ENCODE measurements around the gene CLEC16A.
A peak's percentile ranks its signal among the peaks of the same experiment; 100 is the strongest.

Gene CLEC16A

DNA sequence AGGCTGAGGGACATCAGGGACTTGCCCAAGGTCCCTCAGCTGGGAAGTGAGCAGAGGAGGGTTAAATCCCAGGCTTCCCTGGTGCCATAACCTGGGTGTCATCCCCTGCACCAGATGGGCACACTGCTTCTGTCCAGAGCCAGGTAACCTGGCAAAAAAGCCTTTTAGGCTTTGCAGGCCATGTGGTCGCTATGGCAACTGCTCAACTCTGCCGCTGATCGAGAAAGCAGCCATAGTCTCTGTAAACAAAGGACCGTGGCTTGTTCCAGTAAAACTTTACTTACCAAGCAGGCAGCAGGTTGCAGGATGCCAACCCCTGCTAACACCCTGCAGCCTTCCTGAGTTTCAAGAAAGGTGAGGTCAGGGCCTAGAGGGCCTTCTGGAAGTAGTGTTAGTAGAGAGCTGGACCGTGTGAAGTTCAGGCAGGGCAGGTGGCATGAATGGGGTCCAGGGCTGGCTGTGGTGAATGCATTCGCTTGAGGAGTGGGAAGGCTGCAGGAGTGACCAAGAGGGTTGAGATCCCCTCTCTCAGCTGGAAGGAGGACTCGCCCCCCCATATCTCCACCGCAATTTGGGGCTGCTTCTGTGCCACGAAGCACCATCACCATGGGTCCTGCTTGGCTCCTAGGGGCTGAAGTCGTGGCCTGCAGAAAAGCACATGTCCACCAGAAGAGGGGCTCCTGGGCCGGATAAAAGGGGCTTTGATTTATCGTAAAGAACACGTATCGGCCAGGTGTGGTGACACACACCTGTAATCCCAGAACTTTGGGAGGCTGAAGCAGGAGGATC, 220.3 kb downstream of the CLEC16A start:
- peak; percentile 28 for DNase-seq

- DNase-seq = no peak
Observed at GRCh38 chr16:11165349-11165748, 221.0 kb downstream of the CLEC16A start.

DNA sequence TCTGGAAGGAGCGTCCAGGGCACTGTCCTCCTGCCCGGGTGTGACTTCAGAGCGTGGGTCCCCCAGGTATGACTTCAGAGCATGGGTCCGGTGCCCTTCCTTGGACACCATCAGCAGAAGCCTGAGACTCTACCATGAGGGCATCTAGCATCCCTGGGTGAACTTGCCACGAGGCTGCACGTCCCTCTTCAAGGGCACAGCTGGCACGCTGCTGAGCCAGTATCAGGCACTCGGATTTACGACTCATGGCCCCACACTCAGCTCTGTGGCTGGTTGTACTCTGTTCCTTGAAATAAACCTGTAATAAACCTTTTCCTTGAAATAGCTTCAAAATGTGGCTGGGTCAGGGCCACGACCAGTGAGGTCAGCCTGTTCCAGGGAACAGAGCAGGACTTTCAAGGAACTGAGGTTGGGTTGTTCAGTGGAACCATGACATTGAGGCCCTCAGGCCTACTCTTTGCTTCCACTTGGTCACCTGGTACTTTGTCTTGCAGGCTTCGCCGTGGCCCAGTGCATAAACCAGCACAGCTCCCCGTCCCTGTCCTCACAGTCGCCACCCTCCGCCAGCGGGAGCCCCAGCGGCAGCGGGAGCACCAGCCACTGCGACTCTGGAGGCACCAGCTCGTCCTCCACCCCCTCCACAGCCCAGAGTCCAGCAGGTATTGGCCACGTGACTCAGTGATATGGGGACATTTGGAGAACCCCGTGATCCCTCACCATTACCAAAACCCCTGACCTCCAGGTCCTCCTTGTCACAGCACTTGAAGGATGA, 221.7 kb downstream of the CLEC16A start:
- no peak for DNase-seq

DNA sequence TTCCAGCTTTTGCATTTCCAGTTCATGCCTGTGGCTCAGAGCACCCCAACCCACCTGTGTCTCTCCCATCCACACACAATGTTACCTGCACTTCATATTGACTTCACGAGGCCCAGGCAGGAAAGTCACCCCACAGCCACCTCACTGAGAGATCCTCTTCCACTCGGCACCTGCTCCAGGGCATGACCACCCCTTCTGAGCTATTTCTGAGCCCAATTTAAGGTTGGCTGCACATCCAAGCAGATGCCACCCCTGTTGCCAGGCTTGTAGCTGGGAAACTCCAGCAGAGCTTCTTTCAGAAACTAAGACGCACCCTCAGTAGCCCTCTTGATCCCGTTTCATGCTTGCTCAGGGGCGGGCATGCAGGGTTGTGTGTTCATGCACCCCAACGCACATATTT, 223.2 kb downstream of the CLEC16A start:
- no peak for DNase-seq

DNA sequence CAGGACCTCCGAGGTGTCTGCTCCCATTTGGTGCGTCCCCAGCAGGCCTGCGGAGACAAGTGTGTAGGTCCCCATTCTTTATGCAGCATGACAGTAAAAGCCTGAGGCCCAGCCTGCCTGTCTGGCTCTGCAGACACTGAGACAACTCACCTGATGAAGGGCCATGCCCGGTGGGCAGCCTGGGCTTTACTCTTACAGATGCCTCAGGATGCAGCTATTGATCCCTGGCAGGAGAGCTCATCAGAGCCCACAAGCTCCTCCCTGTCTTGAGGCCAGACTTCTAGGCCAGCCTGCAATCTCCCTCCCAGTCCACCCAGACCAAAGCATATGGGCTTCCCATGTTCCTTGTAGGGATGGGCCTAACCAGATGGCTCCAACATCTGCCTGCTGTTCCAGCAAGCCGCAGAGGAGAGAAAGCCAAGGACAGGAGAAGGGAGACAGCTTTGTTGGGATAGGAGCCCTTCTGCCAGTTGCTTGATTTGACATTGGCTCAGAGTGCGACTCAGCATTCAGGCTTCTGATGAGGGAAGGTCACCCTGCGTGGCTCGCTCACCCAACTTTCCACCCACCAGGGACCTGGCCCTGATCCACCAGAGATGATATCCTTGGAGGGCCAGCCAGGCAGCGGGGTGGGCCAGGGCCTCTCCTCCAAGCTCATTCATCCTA, 224.2 kb downstream of the CLEC16A start:
- no peak for DNase-seq

GRCh38 chr16:11169641-11170040, 225.3 kb downstream of the CLEC16A start:
- no peak for DNase-seq

DNA sequence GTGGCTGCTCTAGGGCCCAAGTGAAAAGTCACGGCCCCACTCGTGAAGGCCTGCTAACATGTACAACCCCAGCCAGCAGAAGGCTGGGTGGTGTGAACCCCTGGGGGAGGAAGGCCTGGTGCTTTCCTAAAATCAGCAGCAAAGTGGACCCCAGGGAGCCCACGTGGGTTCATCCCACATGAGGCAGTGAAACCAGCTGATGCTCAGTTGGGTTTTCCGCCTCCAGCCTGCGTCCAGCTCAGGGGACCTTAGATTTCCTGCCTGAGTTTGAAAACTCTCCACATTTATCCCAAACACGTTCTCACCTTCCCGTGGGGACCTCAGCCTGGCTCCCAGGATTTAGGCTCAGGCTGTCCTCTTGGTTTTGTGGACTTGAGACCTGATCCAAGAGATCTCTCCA, 225.8 kb downstream of the CLEC16A start:
- no peak for DNase-seq

DNA sequence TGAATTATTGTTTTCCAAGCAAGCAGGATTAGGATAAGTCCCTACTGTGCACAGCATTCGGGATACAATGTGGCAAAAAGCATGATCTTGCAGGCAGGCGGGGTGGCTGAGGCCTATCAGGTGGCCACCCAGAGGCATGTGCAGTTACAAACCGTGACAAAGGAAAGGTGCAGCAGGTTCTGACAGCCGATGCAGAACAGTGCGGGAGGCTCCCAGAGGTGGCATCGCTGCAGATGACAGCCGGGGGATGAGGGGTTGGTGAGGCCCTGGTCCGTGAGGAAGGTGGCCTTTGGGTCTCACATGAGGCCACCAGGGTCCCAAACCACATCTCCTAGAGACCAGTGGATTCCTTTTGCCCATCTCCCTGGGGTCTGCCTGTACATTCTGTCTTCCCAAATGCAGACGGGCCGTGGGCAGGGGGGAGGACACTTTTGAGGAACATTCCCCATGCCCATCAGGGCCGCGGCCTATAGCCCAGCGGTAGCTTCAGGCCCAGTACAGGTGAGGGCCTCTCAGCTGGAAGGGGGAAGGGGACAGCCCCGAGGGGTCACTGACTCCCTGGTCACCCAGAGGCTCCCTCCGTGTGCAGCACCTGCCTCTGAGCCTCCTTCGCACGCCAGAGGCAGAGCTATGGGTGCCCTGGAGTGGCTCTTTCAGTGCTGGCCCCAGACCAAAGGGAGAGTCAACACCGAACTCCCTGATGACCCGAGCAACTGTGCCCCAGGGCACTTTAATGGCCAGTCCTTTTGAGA, 226.5 kb downstream of the CLEC16A start:
- no peak for DNase-seq

DNA sequence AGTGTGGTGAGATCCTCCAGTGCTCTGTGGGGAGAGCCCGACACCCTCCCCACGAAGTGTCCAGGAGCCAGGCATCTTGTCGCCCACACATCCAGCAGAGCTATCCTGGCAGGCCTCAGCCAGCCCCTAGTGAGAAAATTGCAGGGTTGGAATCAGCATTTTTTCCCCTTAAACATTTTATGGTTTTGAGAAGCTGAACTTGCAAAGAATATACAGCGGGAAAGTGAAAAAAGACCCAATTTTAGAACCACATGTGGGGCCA, 227.0 kb downstream of the CLEC16A start:
- DNase-seq = no peak

DNA sequence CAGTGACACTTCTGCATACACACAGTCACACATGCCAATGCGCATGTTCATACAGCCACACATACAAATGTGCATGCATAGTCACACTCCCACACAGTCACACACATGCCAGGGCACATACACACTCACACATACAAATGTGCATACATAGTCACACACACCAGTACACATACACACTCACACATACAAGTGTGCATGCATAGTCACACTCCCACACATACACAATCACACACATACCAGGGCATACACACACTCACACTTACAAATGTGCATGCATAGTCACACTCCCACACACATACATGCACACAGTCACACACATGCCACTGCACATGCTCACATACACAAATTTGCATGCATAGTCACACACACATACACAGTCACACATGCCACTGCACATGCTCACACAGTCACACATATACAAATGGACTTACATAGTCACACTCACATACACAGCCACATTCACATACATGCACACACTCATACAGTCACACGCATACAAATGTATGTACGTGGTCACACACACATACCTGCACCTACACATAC, 227.5 kb downstream of the CLEC16A start:
- DNase-seq = no peak

GRCh38 chr16:11173426-11173825, 229.1 kb downstream of the CLEC16A start:
- no peak for DNase-seq

- DNase-seq = no peak
Observed at GRCh38 chr16:11174141-11174540, 229.8 kb downstream of the CLEC16A start.

- DNase-seq = no peak
Observed at GRCh38 chr16:11175106-11175786, 230.9 kb downstream of the CLEC16A start.

GRCh38 chr16:11175787-11176341, 231.5 kb downstream of the CLEC16A start:
- no peak for DNase-seq

DNA sequence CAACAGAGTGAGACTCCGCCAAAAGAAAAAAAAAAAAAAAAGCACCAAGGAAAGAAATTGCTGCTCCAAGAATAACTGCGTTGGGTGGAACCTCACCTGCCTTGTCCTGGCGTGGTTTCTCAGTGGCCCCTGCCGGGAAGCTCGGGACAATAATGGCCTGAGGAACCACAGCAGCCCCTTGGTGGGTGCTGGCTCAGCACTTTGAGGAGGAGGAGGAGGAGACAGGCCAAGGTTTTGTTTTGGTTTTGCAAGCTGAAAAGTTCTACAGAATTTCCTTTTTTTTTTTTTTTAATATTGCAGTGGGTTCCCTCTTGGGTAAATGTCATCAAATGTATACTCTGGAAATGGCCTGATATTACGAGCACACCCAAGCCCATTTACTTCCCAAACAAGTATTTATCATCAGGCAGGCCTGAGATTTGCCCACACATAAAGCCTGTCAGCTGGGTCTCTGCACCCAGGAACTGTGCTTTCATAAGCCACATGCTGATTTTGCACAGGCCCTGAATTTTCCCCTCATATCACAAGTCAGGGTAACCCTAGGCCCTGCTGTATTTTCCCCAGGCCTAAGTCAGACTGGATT, 233.3 kb downstream of the CLEC16A start:
- no peak for DNase-seq

- no peak for DNase-seq
Observed at GRCh38 chr16:11178424-11178823, 234.1 kb downstream of the CLEC16A start.

- no peak for DNase-seq
Observed at GRCh38 chr16:11179574-11179973, 235.2 kb downstream of the CLEC16A start.

DNA sequence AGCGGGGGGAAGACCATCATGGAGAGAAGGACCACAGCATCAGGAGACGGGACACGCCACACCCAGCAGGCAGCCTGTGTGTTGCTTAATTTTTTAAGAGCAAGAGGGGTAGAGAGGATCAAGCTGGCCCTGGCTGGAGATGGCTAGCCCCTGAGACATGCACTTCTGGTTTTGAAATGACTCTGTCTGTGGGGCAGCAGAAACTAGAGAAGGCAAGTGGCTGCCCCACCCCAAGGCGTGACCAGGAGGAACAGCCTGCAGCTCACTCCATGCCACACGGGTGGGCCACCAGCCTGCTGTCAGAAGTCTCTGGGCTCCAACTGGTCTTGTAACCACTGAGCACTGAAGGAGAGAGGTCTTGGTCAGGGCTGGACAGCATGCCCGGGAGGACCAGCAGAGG, 236.1 kb downstream of the CLEC16A start:
- DNase-seq = no peak

GRCh38 chr16:11181242-11181898, 237.0 kb downstream of the CLEC16A start:
- DNase-seq = no peak

DNA sequence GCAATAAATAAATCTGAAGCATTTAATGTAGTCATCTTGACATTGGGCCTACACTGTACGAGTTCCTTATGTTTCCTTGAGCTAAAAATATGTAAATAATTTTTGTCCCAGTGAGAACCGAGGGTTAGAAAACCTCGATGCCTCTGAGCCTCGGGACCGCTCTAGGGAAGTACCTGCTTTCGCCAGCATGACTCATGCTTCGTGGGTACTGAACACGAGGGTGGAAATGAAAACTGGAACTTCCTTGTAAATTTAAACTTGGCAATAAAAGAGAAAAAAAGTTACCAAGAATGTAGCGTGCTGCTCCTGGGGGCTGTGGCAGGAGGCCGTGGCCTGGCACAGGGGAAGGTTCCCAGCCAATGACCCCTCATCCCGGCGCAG, 237.5 kb downstream of the CLEC16A start:
- DNase-seq = no peak

DNA sequence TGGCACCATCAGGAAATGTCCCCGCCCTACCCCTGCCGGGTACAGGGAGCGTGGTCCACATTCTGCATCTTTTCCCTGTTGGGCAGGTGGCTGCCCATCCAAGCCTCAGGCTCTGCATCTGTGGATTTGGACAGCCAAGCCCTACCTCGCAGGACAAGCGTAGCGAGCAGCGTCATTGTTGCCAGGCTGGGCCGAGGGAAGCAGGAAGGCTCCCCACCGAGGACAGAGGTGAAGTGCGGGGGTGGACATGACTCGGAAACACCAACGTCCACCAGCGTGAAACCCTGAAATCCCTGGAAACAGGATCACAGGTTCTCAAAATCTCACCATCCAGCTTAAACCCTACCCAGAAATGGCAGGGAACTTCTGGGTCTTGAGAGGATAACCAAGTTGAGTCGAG, 238.0 kb downstream of the CLEC16A start:
- no peak for DNase-seq

All from DMS153 (cell line).